GM18519 (cell line): ENCODE data around the gene MTG2.

Experiments used
- ATAC-seq: cut with Tn5 transposase; IDR thresholded peaks from one replicate; pipeline ENCODE4 v1.9.1; 2021; ENCODE audit warnings: mild to moderate bottlenecking, moderate library complexity; ENCODE audit not compliant: unreplicated experiment, low FRiP score

Gene MTG2

DNA sequence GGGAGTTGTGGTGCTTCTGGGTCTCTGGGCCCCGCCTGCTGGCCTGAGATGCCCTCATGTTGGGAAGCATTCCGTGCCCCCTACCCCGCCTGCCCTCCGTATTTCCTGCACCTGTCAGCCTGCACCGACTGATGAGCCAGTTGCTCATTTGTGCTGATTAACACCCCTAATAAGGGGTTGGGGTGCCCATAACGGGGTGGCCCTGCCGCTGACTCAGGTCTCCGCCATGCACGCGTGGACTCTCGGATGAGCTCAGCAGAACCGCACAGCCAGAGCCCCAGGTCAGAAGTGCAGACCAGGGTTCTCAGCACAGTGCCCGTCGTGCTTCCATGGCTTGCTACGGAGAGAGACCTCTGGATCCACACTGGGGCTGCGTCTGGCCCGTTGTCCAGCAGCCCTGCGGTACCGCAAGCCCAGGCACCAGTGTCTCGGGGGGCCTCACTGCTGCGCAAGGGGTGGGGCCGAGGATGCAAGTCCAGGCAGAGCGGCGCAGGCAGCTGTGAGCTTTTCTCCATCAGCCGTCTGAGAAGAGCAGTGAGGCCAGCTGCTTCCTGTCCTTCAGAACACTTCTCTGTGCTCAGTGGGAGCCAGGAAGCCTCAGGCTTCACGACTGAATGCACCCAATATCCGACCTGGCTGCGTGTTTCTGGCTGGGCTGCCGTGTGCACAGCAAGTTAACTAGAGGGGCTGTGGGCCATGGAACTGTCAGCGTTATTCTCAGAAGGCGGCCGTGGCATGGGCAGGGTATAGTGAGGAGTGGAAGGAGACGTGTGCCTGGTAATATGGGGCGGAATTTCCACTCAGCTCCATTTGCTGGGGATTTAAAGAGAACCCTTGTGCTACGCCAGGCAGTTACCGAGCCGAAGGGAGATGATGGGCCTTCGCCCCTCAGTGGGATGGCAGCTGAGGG is 18.6 kb downstream of the MTG2 start:
- no peak for ATAC-seq

DNA sequence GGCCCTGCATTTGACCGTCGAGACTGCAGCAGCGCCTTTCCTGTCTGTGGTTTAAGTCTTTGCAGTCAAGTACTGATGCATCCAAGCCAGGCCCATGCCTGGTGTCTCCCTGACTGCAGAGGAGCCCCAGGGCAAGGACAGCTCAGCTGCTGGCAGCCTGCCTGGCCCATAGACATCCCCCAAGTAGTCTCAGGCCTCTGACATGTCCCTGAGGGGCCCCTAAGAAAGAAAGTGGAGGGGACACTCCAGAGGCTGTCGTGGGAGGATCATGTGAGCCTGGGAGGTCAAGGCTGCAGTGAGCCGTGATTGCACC is 19.2 kb downstream of the MTG2 start:
- ATAC-seq: no peak

DNA sequence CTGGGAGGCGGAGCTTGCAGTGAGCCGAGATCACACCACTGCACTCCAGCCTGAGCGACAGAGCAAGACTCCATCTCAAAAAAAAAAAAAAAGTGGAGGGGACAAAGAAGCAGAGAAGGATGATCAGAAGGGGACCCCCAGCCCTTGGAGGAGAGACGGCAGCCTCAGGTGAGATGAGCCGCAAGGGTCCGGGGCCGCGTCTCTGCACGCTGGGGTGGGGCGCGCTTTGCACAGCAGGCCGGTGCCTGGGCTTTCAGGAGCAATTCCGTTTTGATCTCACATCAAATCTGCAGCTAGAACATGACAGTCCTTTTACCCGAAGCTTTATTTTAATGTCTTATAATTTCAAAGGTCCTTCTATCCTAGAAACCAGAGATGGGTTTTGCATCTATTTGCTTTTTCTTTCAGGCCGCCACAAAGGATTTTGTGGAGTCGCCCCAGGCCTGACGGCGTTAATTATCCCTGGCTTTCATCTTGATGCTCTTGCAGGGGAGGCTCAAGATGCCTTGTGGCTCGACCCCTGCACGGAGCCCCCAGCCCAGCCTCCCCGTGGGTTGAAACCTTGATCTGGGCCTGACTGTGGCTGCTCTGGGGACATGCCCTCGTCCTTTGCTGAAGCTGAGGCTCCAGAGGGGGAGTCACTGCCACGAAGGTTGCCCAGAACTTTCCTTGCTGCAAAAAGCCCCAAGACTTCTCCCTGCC is 20.0 kb downstream of the MTG2 start:
- ATAC-seq: no peak

DNA sequence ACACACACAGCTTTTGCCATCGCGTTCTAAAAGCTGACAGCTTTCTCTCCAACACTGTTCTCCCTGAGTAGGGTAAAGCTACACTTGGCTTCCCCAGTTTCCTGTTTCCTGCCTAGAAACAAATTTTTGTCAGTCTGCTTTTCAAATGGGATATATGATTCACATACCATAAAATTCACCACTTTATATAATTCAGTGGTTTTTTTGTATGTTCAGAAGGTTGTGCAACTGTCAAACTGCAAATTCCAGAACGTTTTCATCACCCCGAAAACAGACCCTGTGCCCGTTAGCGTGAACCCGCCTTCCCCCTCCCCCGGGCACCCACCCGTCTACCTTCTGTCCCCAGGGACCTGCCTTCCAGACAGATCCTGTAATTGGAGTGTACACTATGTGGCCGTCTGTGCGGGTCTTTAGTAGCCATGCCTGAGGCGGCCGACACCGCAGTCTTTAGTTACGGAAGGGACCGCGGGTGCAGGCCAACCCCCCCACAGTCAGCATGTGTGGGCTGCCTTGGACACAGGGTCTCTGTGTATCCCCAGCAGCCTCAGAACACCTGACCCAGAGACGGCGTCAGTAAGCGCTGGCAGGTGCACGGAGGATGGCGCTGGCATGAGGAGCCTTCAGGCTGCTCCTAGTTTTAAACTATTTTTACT is 20.7 kb downstream of the MTG2 start:
- ATAC-seq: no peak

DNA sequence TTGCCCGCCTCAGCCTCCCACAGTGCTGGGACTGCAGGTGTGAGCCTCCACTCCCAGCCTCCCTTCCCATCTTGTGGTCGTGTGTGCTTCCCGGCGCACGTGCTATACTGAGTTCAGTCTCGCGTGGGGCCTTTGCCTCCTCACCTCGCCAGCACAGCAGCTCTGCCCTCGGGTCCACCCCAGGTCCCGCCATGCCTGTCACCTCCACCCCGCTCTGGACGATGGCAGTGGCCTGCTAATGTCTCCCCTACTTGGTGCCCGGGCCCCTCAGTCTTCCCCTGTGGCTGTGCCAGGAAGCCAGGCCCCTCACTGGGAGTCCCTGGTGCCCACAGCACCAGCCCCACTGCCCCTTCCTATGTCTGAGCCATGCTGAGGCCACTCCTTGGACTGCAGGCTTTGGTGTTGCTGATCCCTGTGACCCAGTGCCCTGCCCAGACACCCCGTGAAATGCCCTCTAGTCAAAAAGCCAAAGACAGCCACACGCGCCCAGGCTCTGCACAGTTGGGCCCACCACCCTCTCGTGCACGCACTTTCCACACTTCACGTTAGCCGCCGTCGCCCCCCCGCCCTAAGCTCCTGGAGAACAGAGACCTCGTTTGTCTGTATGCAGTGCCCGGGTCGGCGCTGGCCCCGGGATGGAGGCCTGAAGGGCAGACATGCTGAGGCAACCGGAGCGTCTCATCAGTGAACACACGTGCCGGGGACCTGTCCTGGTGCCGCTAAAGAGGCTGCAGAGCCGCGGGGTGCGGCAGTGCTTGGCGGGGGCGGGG is 23.0 kb downstream of the MTG2 start:
- no peak for ATAC-seq

DNA sequence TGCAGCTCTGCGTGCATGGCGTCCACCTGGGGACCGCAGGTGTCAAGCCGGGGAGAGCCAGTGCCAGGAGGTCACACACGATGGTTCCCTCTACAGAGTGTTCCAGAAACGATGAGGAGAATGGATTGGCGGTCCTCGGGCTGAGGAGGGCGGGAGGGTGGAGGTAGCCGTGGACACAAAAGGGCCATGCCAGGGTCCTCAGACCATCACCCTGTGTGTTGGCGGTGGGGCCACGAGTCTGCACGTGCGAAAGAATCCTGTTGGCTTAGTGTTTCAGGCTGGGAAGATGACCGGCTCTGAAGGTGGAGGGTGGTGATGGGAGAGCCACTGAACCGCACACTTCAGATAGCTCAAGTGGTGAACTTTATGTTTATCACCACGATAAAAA is 23.6 kb downstream of the MTG2 start:
- ATAC-seq: no peak

DNA sequence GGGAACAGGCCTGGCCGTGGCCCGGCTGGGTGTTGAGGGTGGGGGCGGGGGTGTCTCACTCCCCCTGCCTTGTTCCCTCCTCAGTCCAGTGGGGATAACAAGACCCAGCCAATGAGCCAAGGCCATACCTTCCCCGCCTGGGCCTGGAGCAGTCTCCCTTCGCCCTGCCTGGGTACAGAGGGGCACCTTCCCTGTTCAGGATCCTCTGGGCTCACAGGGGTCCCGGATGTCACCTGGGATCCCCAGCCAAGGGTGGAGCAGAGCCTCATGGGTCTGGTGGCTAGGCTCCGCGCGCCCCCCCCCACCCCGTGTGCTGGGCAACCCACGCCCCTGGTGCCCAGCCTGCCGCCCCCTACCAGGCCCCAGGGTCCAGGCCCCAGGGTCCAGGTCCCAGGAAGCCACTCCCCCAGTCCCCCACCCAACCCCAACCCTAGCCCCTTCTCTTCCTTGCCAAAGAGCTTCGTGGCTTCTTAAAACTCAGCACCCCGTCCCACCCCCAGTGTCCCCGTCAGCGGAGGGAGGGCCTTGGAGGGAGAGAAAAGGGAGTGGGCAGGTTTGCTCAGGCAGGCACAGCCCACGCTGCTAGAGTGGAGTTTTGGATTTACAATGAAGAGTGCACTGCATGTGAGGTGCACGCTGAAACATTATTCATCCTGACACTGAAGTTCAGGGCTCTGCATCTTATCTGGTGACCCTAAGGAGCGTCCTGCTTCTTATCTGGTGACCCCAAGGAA is 25.4 kb downstream of the MTG2 start:
- no peak for ATAC-seq

DNA sequence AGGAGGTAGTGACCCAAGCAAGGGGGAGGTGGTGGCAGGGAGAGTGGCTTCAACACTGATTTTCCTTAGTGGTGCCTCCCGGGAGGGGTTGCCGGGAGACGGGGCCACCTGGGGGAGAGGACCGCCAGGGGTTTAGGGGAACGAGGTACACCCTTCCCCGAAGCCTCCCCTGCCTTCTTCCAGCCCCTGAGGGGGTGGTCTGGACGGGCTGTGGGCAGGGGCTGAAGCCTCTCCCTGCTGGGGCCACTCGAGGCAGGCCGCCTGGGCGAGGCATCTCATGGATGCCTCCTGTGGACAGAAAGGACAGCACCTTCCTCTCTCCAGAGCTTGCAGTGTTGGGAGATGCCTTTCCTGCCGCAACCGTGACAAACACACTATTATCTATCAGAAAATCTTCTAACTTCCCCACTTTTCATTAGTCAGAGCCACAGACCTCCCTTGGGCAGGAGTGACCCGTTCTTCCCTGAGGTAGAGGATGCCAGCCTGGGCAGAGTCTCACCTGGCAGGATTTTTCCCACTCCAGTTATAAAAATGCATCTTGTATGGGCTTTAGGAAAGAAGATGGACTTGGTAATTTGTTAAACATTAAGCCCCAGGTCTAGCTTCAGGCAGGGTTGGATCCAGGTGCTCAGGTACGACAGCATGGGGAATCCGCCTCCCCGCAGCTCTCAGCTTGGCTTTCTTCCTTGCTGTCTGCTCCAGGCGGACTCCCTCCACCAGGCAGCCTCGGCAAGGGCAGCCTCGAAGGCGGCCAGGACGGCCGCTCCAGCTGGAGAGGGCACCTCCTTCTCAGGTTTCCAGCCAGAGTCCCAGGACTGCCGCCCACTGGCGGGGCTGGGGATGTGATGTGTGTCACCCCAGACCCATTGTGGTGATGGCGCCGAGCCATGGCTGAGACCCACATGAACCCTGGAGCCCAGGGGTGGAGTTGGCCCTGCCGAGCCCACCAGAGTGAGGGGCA is 26.2 kb downstream of the MTG2 start:
- no peak for ATAC-seq

DNA sequence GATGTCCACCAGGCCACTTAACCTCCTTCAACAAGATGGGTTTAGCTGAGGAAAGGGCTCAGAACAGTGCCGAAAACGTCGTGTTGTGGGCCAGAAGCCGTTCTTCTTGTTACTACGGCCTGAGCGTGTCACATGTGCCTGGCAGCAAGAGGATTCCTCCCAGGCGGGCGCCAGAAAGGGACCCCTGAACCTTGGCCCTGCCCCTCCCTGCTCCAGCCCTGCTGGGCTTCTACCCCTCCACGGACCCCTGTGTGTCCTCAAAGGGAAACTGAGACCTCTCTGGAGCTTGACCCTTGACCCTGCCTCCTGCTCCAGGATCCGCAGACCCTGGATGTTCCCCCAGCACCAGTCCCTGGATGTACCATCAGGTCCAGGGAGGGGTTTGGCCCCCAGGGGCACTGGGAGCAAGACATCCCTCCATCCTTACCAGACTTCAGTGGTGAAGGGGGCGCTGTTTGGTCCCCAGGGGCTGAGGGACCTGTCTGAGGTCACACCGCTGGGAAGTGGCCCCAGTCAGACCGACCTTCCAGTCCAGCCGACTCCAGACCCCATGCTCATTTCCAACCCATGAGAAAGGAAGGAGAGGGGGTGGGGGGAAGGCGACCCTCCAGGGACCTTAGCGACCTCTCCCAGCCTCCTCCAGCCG is 27.1 kb downstream of the MTG2 start:
- ATAC-seq: no peak

DNA sequence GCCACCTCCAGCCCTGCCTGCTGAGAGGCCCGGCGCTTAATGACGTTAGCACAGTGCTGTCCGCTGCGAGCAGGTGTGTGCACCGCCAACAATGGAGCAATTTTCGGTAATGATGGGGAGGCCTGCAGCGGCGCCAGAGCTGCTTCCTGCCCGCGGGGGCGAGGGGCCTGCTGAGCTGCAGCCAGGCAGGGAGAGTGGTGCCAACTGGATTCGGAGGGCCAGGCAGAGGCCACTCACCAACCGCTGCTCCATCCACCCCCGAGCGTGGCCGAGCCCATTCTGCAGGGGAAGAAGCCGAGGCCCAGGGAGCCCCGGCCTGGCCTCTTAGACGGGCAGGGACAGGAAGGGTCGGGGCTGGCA is 27.6 kb downstream of the MTG2 start:
- ATAC-seq: no peak

DNA sequence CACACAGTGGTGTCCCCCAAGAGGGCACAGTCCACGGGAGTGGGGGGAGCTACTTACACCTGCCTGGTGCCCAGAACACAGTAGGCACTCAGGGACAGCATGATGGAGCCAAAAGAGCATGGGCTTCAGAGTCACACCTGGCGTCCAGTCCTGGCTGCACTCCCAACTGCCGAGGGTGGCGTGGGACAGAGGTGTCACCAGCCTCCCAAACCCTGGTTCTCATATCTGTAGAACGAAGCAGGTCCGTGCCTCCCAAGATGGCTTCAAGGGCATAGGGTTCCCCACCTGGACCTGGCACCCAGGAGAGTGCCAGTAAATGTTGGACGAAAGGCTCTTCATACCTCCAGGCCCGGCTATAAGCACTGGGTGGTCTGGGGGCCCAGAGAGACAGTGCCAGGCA is 28.4 kb downstream of the MTG2 start:
- ATAC-seq: no peak

DNA sequence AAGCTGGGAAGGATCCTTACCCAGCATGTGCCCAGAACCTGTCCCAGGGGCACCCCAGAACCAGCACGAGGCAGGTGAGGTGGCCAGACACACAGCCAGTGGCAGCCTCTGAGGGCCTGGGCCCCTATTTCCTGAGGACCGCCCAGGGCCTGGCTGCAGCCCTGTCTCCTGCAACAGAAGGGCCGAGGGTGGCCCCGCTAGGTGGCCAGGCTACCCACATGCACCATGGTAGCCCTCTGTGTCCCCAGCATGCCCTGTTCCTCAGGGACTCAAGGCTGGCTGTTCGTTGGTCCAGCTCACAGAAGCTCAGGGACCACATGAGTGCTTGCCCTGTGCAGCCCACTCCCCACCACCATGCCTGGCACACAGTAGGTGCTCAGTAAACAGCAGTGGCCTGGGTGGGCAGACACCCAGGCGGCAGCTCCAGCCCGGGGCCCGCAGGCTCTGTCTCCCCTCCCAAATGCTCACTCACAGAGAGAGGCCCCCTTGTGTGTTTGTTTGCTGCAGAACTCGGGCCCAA is 29.0 kb downstream of the MTG2 start:
- ATAC-seq: no peak

DNA sequence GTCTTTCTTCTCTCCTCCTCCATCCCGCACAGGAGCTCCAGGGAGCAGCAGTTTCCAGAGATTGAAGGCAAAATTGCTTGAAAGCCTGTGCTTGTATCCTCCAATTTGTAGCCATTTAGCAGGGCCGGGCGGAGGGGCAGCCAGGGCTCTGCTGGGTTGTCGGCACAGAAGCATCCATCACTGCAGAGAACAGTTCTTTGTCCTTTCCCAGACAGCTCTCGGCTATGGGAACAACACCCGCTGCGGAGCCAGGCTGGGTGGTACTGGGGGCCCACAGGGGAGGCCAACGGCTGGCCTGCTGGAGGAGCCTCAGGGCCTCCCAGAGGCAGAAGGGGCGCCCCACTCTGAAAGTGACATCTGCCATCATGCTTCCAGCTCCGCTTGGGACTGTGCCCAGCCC is 29.5 kb downstream of the MTG2 start:
- ATAC-seq: no peak

DNA sequence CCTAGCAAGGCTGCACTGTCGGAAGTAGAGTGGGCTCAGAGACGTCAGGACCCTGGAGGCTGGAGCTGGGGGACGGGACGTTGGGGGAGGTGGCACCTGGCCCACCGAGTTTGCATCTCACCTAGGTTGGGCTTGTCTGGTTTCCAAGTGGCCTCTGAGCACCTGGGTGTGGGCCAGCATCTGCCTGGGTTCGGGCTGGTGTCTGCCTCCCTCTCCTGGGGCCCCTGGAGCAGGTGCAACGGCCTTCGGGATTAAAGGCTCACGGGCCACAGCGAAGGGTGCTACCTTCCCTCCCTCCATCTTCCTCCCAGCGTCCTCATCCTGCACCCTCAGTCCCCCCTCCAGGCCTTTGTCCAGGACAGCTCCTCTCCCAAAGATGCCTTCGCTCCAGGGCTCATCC is 31.2 kb downstream of the MTG2 start:
- no peak for ATAC-seq

DNA sequence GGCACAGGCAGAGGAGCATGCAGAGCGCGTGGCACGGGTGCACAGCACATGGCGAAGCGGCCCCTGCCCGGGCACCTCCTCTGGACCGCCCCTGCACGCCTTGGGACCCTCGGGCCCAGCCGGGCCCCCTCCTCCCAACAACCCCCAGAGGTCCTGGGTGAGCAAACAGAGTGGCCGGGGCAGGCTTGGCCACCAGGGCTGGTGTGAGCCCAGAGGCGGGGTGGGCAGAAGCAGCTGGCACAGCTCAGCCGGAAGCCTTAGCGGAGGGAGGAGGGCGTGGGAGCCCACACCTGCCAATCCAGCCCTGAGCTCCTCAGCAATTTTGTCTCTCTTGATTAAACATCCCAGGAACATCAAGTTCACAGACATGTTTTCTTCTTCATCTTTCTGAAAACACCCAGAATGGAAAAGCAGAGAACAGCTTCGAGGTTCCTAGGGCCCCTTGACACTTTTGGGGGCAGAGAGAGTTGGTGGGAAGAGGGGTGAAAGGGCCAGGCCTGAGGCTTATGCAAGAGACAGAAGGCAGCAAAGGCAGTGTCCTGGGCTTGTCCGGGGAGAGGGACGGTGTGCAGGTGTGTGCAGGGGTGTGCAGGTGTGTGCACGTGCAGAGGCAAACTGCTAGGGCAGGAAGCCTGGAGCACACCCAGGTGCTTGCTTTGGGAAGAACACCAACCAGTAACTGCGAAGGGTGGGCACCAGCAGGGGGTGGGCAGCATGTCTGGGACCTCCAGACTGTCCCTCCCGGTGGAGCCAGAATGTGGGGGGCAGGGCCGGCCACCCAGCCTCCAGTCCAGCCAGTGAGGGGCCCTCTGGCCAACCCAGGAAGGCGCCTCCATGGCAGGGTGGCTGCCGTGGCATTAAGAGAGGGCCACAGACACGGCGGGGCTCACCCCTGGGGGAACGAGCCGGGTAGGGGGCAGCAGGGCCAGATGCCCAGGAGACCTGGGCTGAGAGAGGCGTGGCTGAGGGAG is 32.5 kb downstream of the MTG2 start:
- no peak for ATAC-seq

DNA sequence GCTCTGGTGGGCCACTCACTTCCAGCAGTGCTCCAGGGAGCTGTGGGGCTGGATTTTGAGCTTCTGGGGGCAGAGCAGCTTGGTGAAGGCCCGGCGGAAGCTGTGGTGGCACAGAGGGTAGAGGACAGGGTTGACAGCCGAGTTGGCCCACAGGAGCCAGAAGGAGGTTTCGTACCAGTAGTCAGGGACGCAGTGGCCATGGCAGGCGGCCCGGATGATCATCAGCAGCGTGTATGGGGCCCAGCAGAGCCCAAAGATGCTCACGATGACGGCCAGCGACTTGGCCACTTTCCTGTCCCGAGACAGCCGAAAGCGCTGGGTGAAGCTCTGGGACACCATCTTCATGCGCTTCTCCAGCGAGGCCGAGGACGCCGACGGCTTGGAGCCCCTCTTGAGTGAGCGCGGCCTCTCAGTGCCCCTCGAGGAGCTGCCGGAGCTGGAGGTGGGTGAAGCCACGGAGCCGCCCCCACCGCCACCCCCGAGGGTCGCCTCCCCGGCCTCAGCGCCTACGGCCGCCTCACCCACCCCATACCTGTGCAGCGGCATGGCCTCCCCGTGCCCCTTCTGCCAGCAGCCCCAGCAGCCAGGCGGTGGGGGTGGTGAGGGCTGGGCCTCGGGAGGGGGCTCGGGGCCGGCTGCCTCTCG is 33.3 kb downstream of the MTG2 start:
- ATAC-seq: no peak
